PFSK-1 (cell line): ENCODE measurements around the gene GPC6.

ENCODE experiments used
- FOXP2 ChIP-seq: optimal IDR thresholded peaks from 2 replicates; pipeline ENCODE3; 2011; ENCODE audit warnings: borderline replicate concordance, control low read depth, inconsistent platforms; ENCODE audit not compliant: insufficient read depth; ENCODE audit errors: extremely low read length, extremely low read depth
- POLR2AphosphoS5 ChIP-seq: IDR thresholded peaks from 2 replicates; pipeline ENCODE4 v1.6.1; 2012; ENCODE audit warnings: low read depth, mild to moderate bottlenecking, control low read depth, low read length, moderate library complexity
- SIN3A ChIP-seq: IDR thresholded peaks from 2 replicates; pipeline ENCODE4 v1.6.1; 2012; ENCODE audit warnings: mild to moderate bottlenecking, low read length, moderate library complexity, borderline replicate concordance; ENCODE audit not compliant: insufficient read depth
- TAF1 ChIP-seq: IDR thresholded peaks from 2 replicates; pipeline ENCODE4 v1.6.1; 2012; ENCODE audit warnings: low read length, control low read depth, borderline replicate concordance; ENCODE audit not compliant: insufficient read depth
- TF ChIP-seq, protein P1 (sequence below), 2 experiments: IDR thresholded peaks; 2 replicates each; pipeline versions ENCODE4 v1.6.1 to v1.8.0; 2011 to 2012; ENCODE audit warnings: low read depth in 2 of 2, low read length in 2 of 2, control low read depth in 1 of 2, inconsistent platforms in 1 of 2, mild to moderate bottlenecking in 1 of 2, moderate library complexity in 1 of 2; ENCODE audit not compliant: insufficient read depth in 1 of 2

DNA sequence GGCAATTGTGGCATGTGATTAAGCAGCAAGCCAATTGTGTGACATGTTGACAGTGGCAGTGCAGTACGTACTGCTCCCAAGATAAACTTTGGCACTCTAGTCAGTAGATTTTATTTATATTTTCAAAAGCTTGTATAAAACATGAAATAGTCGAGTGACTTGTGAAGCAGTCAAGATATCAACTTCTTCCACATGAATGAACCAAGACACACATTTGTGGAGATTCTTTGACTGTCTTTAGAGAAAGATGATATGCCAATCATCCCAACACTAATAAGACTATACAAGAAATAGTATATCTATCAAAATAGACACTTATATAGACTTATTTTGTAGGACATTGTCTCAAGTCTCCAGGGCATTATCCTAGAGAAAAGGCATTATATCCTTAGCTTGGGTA is 714.8 kb downstream of the GPC6 start:
- TF ChIP-seq TAF1 = no peak
- TF ChIP-seq POLR2AphosphoS5 = no peak
- TF ChIP-seq, protein P1, sequence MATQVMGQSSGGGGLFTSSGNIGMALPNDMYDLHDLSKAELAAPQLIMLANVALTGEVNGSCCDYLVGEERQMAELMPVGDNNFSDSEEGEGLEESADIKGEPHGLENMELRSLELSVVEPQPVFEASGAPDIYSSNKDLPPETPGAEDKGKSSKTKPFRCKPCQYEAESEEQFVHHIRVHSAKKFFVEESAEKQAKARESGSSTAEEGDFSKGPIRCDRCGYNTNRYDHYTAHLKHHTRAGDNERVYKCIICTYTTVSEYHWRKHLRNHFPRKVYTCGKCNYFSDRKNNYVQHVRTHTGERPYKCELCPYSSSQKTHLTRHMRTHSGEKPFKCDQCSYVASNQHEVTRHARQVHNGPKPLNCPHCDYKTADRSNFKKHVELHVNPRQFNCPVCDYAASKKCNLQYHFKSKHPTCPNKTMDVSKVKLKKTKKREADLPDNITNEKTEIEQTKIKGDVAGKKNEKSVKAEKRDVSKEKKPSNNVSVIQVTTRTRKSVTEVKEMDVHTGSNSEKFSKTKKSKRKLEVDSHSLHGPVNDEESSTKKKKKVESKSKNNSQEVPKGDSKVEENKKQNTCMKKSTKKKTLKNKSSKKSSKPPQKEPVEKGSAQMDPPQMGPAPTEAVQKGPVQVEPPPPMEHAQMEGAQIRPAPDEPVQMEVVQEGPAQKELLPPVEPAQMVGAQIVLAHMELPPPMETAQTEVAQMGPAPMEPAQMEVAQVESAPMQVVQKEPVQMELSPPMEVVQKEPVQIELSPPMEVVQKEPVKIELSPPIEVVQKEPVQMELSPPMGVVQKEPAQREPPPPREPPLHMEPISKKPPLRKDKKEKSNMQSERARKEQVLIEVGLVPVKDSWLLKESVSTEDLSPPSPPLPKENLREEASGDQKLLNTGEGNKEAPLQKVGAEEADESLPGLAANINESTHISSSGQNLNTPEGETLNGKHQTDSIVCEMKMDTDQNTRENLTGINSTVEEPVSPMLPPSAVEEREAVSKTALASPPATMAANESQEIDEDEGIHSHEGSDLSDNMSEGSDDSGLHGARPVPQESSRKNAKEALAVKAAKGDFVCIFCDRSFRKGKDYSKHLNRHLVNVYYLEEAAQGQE (IDR thresholded peaks at IDR 0.05; ENCODE audit: insufficient read depth in 1 of 2, low read depth in 2 of 2, low read length in 2 of 2) = no peak
- TF ChIP-seq SIN3A = no peak
- no peak for TF ChIP-seq FOXP2
